HEK293 (cell line): ENCODE measurements around the gene PHEX.

Experiments
- KLF1 ChIP-seq: fragments of 450-650 bp; formaldehyde crosslinking; IDR thresholded peaks from 2 replicates; pipeline ENCODE4 v1.5.1; 2016; ENCODE audit warnings: missing biosample characterization, missing genetic modification characterization
- PRDM2 ChIP-seq: fragments of 450-650 bp; formaldehyde crosslinking; IDR thresholded peaks from 2 replicates; pipeline ENCODE4 v1.5.1; 2016; ENCODE audit warnings: missing biosample characterization, missing genetic modification characterization, borderline replicate concordance
- ZBTB7A ChIP-seq: fragments of 450-650 bp; formaldehyde crosslinking; IDR thresholded peaks from 2 replicates; pipeline ENCODE4 v1.5.1; 2016; ENCODE audit warnings: low read depth, missing biosample characterization, missing genetic modification characterization
- ZEB2 ChIP-seq: fragments of 450-650 bp; formaldehyde crosslinking; IDR thresholded peaks from 2 replicates; pipeline ENCODE4 v1.5.1; 2016; ENCODE audit warnings: missing biosample characterization, missing genetic modification characterization
- ZNF121 ChIP-seq: fragments of 450-650 bp; formaldehyde crosslinking; IDR thresholded peaks from 2 replicates; pipeline ENCODE4 v1.5.1; 2016; ENCODE audit warnings: missing biosample characterization, missing genetic modification characterization
- ZNF184 ChIP-seq: fragments of 450-650 bp; IDR thresholded peaks from 2 replicates; pipeline ENCODE4 v1.5.1; 2018; ENCODE audit warnings: missing biosample characterization, mild to moderate bottlenecking, missing genetic modification characterization
- ZNF335 ChIP-seq: fragments of 450-650 bp; formaldehyde crosslinking; conservative IDR thresholded peaks from 2 replicates; pipeline ENCODE4 v1.5.1; 2016; ENCODE audit warnings: missing biosample characterization, missing genetic modification characterization
- ZNF530 ChIP-seq: fragments of 450-650 bp; formaldehyde crosslinking; IDR thresholded peaks from 2 replicates; pipeline ENCODE4 v1.5.1; 2016; ENCODE audit warnings: low read depth, missing biosample characterization, missing genetic modification characterization
- ZNF549 ChIP-seq: fragments of 450-650 bp; IDR thresholded peaks from 2 replicates; pipeline ENCODE4 v1.5.1; 2018; ENCODE audit warnings: missing biosample characterization, missing genetic modification characterization, mild to moderate bottlenecking, inconsistent platforms, moderate library complexity
- TF ChIP-seq, protein P1 (sequence below): fragments of 450-650 bp; formaldehyde crosslinking; IDR thresholded peaks from 2 replicates; pipeline ENCODE4 v1.5.1; 2016; ENCODE audit warnings: missing biosample characterization, missing genetic modification characterization
- TF ChIP-seq, protein P2 (sequence below): fragments of 450-650 bp; formaldehyde crosslinking; IDR thresholded peaks from 2 replicates; pipeline ENCODE4 v1.5.1; 2016; ENCODE audit warnings: missing biosample characterization, missing genetic modification characterization

- TF ChIP-seq, protein P1, sequence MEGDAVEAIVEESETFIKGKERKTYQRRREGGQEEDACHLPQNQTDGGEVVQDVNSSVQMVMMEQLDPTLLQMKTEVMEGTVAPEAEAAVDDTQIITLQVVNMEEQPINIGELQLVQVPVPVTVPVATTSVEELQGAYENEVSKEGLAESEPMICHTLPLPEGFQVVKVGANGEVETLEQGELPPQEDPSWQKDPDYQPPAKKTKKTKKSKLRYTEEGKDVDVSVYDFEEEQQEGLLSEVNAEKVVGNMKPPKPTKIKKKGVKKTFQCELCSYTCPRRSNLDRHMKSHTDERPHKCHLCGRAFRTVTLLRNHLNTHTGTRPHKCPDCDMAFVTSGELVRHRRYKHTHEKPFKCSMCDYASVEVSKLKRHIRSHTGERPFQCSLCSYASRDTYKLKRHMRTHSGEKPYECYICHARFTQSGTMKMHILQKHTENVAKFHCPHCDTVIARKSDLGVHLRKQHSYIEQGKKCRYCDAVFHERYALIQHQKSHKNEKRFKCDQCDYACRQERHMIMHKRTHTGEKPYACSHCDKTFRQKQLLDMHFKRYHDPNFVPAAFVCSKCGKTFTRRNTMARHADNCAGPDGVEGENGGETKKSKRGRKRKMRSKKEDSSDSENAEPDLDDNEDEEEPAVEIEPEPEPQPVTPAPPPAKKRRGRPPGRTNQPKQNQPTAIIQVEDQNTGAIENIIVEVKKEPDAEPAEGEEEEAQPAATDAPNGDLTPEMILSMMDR (tag by site-specific recombination), result no peak
- no peak for TF ChIP-seq ZEB2
- TF ChIP-seq ZNF530, result no peak
- no peak for TF ChIP-seq ZNF121
- TF ChIP-seq, protein P2, sequence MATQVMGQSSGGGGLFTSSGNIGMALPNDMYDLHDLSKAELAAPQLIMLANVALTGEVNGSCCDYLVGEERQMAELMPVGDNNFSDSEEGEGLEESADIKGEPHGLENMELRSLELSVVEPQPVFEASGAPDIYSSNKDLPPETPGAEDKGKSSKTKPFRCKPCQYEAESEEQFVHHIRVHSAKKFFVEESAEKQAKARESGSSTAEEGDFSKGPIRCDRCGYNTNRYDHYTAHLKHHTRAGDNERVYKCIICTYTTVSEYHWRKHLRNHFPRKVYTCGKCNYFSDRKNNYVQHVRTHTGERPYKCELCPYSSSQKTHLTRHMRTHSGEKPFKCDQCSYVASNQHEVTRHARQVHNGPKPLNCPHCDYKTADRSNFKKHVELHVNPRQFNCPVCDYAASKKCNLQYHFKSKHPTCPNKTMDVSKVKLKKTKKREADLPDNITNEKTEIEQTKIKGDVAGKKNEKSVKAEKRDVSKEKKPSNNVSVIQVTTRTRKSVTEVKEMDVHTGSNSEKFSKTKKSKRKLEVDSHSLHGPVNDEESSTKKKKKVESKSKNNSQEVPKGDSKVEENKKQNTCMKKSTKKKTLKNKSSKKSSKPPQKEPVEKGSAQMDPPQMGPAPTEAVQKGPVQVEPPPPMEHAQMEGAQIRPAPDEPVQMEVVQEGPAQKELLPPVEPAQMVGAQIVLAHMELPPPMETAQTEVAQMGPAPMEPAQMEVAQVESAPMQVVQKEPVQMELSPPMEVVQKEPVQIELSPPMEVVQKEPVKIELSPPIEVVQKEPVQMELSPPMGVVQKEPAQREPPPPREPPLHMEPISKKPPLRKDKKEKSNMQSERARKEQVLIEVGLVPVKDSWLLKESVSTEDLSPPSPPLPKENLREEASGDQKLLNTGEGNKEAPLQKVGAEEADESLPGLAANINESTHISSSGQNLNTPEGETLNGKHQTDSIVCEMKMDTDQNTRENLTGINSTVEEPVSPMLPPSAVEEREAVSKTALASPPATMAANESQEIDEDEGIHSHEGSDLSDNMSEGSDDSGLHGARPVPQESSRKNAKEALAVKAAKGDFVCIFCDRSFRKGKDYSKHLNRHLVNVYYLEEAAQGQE, result no peak
- no peak for TF ChIP-seq KLF1 (tag by site-specific recombination)
- TF ChIP-seq ZBTB7A (tag by site-specific recombination), result no peak
- no peak for TF ChIP-seq ZNF549 (tag by site-specific recombination)
- TF ChIP-seq ZNF184, result no peak
- TF ChIP-seq ZNF335, result no peak
- TF ChIP-seq PRDM2 (tag by site-specific recombination), result no peak
These were observed 40.6 kb upstream of the PHEX start for GRCh38 chrX:21991504-21991903.
